NCI-H1092 (cell line): ENCODE measurements around the gene DNMT3A.
"Not testable (repeated sequence)": the region's sequence is repeated elsewhere in the genome, so short reads cannot be mapped to it uniquely, and the experiment has no call there.

Experiments used
- DNase-seq: peaks from one replicate; lab custom pipeline; 2025; lab: John Stamatoyannopoulos, UW

The DNMT3A gene

DNA sequence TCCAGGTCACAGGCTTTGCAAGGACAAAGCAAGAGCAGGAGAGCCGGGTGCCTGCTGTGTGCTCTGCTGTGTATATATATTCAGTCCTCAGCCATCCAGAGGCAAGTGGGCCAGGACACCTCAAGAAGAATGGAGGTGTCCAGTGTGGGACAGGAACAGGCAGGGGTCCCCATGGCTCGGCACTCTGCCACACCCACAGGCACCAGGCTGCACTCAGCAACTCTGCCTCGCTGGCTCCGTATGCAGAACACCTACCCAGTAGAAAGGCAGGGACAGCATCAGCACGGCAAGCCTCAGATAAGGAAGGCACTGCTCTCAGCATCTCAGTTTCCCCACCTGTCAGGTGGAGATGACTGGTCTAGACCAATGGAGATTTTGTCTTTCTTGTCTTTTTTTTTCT lies 57.8 kb downstream of the DNMT3A start:
- no peak for DNase-seq

DNA sequence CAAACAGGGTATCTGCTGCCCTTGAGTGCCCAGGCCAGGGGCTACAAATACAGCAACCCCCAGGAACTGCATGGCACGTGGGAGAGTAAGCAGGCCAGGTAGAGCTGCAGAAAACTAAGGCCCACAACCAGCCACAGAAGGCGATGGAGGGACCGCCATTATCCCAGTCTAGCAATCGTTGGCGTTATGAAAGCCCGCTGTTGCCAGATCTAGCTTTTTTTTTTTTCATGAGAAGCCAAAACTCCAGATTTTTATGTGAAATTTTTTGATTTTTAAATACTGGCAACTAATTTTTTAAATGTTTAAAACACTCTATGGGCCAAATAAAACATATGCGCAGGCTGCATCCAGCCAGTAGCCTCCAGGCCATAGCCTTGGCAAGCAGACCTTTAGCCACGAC lies 59.8 kb downstream of the DNMT3A start:
- DNase-seq = no peak

DNA sequence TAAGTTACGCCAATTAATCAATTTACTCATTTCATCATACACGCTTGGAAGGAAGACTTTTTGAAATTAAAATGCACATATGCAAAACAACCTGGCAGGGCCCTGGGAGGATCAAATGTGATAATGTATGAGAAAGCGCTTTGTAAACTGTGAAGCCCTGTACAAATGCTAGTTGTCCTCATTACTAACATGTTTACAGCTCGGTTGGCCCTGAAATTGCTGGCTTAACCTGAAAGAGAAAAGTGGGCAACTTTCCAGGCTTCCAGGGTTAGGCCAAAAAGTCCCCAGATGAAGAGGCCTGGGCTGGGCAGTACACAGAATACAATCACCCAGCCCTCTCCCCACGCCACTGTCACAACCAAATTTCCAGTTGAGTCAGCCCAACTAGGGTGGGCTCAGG lies 60.2 kb downstream of the DNMT3A start:
- DNase-seq = no peak

DNA sequence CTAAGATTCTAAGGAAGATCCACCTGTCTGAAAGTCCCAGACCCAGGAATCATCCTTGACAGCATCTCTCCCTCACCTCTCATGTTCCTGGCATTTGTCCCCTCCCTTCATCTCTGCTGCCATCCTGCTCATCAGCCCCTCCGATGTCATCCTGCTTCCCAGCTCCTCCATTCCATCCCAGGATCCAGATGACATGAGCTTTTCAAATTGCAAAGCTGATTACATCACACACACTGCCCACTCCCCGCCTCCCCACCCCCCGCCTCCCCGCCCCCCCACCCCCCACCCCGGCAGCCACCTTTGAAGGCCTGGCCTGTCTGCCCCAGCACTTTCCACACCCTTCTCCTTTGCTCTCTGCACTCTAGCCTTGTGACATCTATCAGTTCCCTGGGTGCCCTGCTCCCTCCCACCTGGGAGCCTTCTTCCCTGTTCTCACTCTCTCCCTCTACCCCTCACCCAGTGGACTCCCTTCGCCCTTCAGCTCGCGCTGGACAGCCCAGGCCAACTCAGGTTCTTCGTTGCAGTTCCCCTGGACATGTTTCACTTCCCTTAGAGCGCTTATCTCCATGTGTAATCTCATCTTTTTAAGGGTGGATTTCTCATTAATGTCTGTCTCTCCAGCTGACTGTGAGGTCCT lies 61.6 kb downstream of the DNMT3A start:
- DNase-seq = no peak

DNA sequence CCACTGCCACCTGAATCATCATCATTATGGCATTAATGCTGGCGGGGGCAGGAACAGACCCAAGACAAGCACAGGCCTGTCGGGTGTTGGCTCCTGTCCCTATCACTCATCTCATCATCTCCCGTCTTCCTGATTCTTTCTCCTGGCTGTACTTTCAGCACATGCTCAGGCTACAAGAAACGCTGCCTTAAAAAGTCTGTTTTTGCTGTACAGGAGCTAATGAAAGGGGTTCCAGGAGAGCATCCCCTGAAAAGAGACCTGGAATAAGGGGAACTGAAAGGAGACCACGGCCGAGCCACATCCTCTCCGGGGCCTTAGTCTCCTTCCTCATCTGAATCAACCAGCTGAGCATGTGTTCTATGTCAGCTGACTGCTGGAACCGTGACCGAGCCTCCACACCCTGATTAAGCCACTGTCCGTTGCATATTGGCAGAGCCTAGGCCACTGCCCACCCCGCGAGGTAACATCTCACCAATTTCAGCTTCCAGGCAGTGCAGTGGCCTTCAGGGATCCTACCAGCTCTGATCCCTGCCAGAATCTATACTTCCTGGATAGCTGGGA lies 62.6 kb downstream of the DNMT3A start:
- DNase-seq = no peak

DNA sequence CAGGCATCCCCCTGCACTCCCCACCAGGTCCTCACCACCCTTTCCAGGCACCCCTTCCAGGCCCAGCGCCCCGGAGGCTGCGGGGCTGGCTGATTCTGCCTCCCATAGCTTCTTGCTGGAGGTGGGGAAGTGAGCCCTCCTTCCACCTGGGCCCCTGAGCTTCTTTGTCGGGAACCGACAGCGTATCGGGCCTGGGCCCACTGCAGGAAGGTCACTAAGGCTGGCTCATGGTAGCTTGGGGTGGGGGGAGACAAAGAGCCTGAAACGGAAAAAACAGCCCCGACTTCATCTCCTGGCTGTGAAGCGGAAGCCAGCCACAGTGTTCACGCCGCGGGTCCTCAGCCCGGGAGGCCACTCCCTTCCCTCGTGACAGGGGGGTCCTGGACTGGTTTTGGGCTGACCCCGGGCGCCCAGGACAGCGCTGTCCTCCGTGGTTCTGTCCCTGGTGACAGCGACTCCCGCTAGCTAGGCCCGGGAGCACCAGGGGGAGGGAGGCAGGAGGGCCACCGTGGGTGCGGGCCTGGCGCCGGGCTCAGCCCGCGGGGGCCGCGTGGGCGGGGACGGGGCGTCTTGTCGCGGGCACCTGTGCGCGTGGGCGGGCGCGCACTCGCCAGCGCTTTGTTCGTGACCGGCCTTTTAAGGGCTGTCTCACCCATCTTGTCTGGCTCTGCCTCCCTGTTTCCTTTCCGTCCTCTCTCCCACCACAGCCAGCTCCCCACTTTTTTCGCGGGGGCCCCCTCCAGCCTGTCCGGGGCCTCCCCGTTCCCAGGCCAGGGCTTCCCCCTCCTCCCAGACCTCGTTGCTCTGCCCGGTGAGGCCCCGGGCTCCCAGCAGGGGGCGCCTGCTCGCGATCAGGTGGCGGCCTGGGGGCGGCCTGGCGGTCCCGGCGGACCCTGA lies 64.9 kb downstream of the DNMT3A start:
- no peak for DNase-seq

DNA sequence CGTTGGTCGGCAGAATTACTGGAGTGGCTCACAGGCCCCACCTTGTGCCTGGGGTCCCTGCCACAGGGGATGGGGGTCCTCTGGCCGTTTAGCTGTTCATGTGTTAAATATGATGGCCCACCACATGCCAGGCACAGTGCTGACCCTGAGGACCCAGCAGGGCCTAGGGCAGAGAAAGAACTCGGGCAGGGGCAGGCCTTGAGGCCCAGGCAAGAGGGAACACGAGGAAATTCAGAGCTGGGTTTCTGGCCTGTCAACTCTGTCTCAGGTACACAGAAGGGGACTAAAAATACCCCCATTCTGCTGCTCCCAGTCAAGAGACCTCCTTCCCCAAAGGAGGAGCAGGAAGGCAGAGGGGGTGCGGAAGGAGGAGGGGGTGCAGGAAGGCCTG lies 66.2 kb downstream of the DNMT3A start:
- DNase-seq = no peak

DNA sequence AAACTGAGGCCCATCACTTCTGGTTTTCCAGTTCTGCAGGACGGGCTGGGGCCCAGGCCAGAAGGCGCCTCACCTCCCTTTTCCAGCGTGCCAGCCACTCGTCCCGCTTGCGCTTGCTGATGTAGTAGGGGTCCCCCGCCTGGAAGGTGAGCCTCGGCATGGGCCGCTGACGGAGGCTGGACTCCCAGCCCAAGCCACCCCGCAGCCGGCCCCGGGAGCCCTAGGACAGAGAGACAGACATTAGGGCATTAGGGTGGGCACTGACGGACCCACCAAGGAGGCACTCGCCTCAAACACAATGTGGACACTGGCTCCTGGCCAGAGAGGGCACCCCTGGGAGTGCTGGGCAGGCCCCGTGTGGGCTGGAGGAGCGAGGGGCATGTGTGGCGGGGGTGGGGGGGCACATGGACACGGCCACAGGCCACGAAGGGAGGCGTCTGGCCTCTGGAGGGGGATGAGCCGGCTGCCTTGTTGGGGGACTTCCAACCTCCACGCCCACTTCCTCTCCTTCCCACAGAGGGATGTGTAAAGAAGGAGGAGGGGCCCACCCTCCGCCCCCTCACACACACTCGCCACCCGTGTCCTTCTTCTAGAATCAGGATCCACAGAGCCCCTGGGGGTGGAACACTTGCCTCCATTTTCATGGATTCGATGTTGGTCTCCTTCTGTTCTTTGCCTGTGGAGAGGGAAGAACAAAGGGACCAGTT lies 66.7 kb downstream of the DNMT3A start:
- DNase-seq = no peak

DNA sequence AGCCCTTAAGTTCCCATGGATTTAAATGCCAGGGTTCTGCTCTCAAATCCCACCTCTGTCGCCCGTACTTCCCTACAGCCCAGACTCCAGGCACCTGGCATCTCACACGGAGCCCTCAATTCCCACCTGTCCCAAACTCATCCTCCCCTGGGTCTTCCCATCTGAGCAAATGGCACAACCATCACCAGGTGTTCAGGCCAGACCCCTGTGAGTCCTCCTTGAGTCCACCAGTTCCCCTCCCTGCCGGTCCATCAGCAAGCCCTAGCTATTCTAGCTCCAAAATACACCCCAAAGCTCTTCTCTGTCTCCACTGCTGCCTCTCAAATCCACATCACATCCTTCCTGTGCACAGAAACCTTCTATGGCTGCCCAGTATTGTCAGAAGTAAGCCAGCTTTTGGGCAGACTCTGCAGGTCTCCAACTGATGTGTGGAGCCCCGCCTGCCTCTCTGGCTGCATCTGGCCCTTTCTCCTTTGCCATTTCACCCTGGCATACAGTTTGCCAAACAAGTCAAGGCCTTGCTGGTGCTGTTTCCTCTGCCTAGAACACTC lies 67.7 kb downstream of the DNMT3A start:
- DNase-seq = no peak

DNA sequence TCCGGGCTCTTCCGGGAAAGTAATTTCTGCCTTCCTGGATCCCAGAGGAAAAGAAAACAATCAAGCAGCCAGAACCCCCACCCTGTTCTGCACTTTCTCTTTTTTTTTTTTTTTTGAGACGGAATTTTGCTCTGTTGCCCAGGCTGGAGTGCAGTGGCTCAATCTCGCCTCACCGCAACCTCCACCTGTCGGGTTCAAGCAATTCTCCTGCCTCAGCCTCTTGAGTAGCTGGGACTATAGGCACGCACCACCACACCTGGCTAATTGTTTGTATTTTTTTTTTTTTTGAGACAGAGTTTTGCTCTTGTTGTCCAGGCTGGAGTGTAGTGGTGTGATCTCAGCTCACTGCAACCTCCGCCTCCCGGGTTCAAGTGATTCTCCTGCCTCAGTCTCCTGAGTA lies 69.0 kb downstream of the DNMT3A start:
- not testable (repeated sequence) for DNase-seq

DNA sequence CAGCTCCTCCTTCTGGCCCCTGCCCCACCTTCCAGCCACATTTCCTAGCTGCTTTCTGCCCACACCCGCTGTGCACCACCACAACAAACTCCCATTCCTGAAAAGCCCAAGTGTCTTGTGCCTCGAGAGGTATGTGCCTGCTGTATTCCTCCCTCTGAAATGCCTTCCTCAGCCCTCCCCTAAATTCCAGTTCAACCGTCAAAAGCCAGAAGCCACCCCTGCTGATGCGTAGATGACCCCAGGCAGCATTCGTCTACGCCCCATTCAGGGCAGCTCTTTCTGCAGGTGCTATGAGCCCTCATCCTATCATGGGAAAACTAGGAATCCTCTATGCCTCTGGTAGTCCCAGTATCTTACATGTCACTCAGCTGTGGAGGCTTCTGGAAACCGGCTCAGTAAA lies 71.7 kb downstream of the DNMT3A start:
- no peak for DNase-seq

DNA sequence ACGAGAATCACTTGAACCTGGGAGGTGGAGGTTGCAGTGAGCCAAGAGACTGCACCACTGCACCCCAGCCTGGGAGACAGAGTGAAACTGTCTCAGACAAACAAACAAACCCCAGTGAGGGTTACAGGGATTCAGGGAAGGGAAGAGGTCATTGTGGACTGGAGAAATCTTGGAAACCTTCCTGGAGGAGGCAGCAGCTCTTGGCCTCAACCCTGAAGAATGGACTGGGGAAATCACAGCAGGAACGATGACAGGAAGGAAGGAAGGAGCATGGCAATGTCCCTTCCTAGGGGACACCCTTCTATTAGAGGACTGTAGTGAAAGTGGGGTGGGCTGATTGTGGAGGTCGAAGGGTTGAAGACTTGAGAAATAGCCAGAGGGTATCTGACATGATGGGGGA lies 72.5 kb downstream of the DNMT3A start:
- no peak for DNase-seq

DNA sequence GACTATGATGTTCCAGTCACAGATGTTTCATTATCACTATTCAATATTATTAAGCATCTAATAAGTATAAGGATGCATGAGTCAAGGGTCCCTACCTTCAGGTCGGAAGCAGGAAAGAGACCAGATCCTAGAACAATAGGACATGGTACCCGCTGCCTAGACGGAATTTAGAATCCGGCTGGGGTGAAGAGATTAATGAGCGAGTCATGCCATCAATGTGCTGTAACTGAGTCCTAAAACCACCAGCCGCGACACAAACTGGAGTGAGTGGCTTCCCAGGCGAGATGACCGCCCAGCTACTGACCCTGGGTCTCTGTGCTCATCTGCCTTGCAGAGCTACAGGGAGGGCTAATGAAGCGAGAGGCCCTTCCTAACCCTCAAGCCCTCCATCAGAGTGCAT lies 73.6 kb downstream of the DNMT3A start:
- no peak for DNase-seq

DNA sequence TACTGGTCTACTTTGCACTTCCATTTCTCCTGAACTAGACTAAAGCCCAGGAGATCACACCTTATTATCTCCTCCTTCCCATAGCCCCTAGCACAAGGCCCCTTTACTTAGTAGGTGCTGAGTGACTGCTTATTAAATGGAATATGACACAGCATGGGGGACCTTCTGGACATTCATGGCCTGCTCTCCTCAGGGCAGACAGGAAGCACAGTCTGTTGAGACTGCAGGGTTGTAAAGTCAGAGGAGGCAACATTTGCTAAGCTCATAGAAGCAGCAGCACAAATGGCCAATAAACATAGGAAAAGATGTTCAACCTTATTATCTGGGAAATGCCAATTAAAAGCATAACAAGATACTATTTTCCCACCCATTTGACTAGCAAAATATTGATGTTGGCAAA lies 75.3 kb downstream of the DNMT3A start:
- DNase-seq = no peak

DNA sequence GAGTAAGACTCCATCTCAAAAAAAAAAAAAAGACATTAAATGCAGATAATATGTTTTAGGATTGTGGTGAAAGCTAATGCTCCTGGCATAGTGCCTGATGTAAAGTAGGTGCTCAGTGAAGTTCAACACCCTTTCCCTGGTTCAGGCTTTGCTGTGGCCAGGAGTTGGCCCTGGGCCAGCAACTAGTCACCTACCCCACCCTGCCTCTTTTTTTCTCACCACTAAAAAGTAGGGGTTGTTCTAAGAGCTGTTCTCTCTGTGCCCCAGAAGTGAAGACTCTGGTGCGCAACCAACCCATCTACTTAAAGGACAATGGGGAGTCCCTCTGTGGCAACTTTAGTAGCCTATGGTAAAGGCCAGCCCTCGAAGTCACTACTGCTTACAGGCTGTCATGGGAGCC lies 75.9 kb downstream of the DNMT3A start:
- no peak for DNase-seq

DNA sequence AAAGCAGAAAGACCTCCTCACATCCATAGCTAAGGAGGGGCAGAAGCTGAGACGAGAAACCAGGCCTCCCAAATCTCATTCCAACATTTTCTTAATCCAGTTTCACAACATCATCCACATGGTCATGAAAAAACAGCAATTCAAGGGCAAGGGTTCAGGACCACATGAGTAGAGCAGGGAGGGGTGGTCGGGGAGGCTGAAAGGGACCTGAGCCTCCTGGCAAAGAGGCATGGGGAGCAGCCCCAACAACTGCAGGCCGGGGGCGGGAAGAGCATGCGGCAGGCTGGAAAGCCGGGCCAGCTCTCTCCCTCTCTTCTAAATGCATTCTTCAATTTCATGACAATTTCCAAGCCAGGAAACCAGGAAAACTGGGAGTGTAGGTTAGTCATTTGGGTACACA lies 76.7 kb downstream of the DNMT3A start:
- DNase-seq = no peak

DNA sequence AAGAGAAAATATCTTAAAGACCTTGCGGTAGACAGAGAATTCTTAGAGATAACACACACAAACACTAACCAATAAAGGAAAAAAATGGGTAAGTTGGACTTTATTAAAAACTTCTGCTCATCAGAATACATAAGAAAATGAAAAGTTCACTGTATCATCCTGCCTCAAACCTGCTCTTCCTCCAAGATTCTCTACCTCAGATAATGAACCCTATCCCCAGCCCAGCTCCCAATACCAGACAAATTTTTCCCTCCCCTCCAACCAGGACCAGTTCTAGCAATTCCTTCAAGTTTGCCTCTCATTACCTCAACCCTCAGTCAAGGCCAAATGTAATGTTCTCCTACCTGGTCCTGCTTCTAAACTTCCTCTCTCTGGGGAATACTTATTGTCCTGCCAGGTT lies 79.4 kb downstream of the DNMT3A start:
- no peak for DNase-seq

DNA sequence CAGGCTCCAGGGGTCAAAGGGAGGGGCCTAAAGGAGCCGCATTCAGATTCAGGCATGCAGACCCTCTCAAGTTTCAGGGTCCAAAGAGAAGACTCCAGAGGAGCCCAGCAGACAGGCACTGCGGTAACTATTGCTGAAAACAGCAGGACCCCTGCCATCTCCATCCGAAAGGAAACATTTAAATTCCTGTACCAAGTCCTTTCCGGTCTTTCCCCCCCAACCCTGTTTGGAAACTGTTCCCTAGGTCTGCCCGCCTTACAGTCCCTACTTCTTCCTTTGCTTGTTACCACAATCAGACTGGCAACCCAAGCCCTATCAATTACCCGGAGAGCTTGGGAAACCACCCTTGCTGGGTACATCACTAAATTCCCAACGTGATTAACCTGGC lies 82.0 kb downstream of the DNMT3A start:
- no peak for DNase-seq

DNA sequence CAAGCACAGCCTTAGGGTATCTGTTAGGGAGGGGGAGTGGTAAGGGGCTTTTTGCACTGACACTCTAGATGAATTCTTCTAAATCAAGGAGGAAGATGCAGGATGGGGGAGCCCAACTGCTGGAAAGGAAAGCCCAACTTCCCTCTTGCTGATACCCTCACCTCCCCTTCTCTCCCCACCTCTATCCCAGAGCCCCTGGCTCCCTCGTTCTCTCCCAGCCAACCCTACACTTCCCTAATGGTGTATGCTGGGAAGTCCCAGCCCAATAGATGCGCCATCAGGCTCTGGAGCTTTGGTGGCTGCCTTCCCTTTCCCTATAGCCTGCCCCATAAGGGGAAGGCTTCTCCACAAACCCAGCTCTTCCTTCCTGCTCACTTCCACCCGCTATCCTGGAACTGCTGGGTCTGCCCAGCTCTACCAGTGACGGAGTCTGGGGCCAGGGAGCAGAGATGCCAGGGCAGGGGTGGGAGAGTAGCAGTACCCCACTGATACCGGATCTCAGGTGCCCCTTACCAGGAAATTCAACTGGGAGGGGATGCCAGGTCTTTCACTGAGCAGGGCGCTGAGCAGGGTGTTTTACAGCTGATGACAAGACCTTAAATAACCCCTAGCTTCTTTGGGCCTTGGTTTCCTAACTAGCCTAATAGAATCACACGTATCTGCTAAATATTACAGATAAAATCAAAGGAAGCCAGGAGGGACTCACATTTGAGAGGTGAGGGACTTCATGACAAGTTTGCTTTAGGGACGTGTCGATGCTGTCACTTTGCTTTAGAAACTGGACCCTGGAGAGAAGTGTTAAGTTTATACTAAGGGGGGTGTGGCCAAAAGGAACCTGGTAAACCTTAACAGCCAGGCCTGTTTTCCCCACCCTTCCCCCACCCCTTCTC lies 82.6 kb downstream of the DNMT3A start:
- no peak for DNase-seq

DNA sequence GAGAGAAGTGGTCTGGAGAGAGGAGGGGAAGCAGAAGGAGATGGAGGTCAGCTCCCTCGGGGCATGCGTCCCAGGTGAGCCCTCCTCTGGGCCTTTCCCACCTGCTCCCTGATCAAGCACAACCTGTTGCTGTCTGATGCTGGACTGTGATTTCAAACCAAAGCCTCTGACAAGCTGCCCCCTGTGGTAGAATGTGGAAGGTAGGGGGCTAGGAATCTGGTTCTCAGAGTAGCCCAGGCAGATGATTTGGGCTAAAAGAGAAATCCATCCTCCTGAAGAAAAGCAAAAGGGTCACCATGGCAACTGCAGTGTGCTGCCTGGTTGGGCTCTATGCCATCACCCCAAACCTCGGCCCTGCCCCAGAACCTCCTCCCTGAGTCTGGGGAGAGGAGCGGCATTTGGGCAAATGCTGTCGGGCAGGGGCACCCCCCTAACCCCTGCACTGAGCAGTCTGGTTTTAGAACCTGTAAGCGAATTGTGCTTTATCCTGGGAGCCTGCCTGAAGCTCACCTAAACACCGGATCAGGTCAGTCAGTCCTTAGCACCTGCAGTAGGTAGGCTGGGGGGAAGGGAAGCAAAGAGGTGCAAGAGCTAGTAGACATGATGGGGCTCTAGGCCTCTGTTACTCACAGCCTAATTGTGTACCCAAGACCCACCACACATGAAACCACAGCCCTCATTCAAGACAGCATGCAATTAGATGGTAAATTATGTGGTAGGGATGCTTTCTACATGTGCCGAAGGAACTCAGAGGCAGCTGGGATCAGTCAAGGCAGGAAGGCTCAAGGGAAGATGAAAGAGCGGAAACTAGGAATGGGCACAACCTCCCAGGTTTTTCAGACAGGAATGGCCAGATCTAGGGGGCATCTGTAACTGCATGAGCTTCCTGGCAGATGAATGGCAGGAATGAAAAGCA lies 83.5 kb downstream of the DNMT3A start:
- DNase-seq = no peak
